Activated T-cell treated with anti-CD3 and anti-CD28 coated beads, Interleukin-2, amount 50 U/mL, for 4 hours (primary cell): Measurements from ENCODE around the gene LNX2. TPM values are rescaled to one million over a fixed set of nuclear protein-coding genes. Genes with fewer than 3 reads are reported as not detected.

ENCODE experiments used
- ATAC-seq, 2 donors: fragments of 200-7000 bp; cut with Tn5 transposase; one replicate each; pipeline ENCODE4 v1.10.0; 2021
- DNase-seq: peaks from one replicate; pipeline ENCODE4 v3.0.0-alpha.2; 2020
- H3K27me3 Mint-ChIP-seq: one replicate; pipeline ENCODE4 v1.8.0; 2021; ENCODE audit warnings: low read depth, mixed read lengths
- H3K36me3 Mint-ChIP-seq: one replicate; pipeline ENCODE4 v1.8.0; 2022; ENCODE audit warnings: mixed read lengths; ENCODE audit not compliant: insufficient read depth
- H3K4me1 Mint-ChIP-seq: one replicate; pipeline ENCODE4 v1.8.0; 2021; ENCODE audit warnings: low read depth, mixed read lengths
- H3K4me3 Mint-ChIP-seq: one replicate; pipeline ENCODE4 v1.8.0; 2021; ENCODE audit warnings: mild to moderate bottlenecking, moderate library complexity, mixed read lengths
- H3K9me3 Mint-ChIP-seq: one replicate; pipeline ENCODE4 v1.8.0; 2021; ENCODE audit warnings: mixed read lengths
- total RNA-seq, 3 donors: library from RNA; stranded (reverse); gene quantifications; one replicate each; pipeline ENCODE4 v1.2.1, GENCODE V29; 2021

The LNX2 gene
- total RNA-seq = 1 to 10 TPM; 2.8 to 3.4 (median 2.8) TPM

- H3K27me3 Mint-ChIP-seq = no peaks in the 10 kb centered on the region
- ATAC-seq (peak; percentile 90 to 92), DNase-seq (peak; percentile 94)
- H3K4me1 Mint-ChIP-seq = peaks cover 53% of the 10 kb centered on the region
- H3K36me3 Mint-ChIP-seq = peaks cover 19% of the 10 kb centered on the region
- peak within 1 kb of the TSS; percentile 93 for H3K4me3 Mint-ChIP-seq
- H3K9me3 Mint-ChIP-seq = no peaks in the 10 kb centered on the region
These were observed at the start of gene LNX2 for GRCh38 chr13:27620377-27621115. Gene LNX2, minus strand, starts transcription at chr13:27620529. Its CDS starts 38,826 bp downstream, at chr13:27581703.

GRCh38 chr13:27667946-27668345 is 47.6 kb upstream of the LNX2 start:
- Mint-ChIP-seq H3K9me3 (no peaks in the 10 kb centered on the region), H3K4me1 (no peaks in the 10 kb centered on the region), H3K4me3 (no peak overlapping the region), H3K27me3 (no peaks in the 10 kb centered on the region), H3K36me3 (peaks cover 5% of the 10 kb centered on the region)
- DNase-seq = no peak
- ATAC-seq = no peak

GRCh38 chr13:27666951-27667350 is 46.6 kb upstream of the LNX2 start:
- H3K4me1 Mint-ChIP-seq = no peaks in the 10 kb centered on the region
- DNase-seq (no peak), ATAC-seq (no peak)
- H3K4me3 Mint-ChIP-seq = no peak overlapping the region
- no peaks in the 10 kb centered on the region for H3K27me3 Mint-ChIP-seq
- H3K36me3 Mint-ChIP-seq = peaks cover 5% of the 10 kb centered on the region
- H3K9me3 Mint-ChIP-seq = no peaks in the 10 kb centered on the region

- Mint-ChIP-seq H3K36me3 (peaks cover 5% of the 10 kb centered on the region), H3K4me3 (no peak overlapping the region), H3K27me3 (no peaks in the 10 kb centered on the region), H3K4me1 (no peaks in the 10 kb centered on the region), H3K9me3 (no peaks in the 10 kb centered on the region)
- ATAC-seq (no peak), DNase-seq (no peak)
These were observed 45.4 kb upstream of the LNX2 start for GRCh38 chr13:27665761-27666160.

- no peak for DNase-seq
- H3K36me3 Mint-ChIP-seq = peaks cover 6% of the 10 kb centered on the region
- H3K4me1 Mint-ChIP-seq = no peaks in the 10 kb centered on the region
- H3K9me3 Mint-ChIP-seq = no peaks in the 10 kb centered on the region
- no peak overlapping the region for H3K4me3 Mint-ChIP-seq
- H3K27me3 Mint-ChIP-seq = no peaks in the 10 kb centered on the region
- no peak for ATAC-seq
These were observed 45.0 kb upstream of the LNX2 start for GRCh38 chr13:27665333-27665732.

- Mint-ChIP-seq H3K9me3 (no peaks in the 10 kb centered on the region), H3K27me3 (no peaks in the 10 kb centered on the region), H3K4me1 (no peaks in the 10 kb centered on the region), H3K36me3 (peaks cover 8% of the 10 kb centered on the region), H3K4me3 (no peak overlapping the region)
- ATAC-seq (no peak), DNase-seq (no peak)
These were observed 43.6 kb upstream of the LNX2 start for GRCh38 chr13:27663947-27664346.

- peaks cover 8% of the 10 kb centered on the region for H3K36me3 Mint-ChIP-seq
- no peaks in the 10 kb centered on the region for H3K27me3 Mint-ChIP-seq
- ATAC-seq (no peak), DNase-seq (no peak)
- no peaks in the 10 kb centered on the region for H3K4me1 Mint-ChIP-seq
- no peak overlapping the region for H3K4me3 Mint-ChIP-seq
- H3K9me3 Mint-ChIP-seq = no peaks in the 10 kb centered on the region
These were observed 42.6 kb upstream of the LNX2 start for GRCh38 chr13:27662738-27663470.

GRCh38 chr13:27661017-27661416 is 40.7 kb upstream of the LNX2 start:
- no peak for DNase-seq
- H3K4me1 Mint-ChIP-seq = no peaks in the 10 kb centered on the region
- no peak overlapping the region for H3K4me3 Mint-ChIP-seq
- H3K9me3 Mint-ChIP-seq = no peaks in the 10 kb centered on the region
- no peaks in the 10 kb centered on the region for H3K27me3 Mint-ChIP-seq
- no peak for ATAC-seq
- H3K36me3 Mint-ChIP-seq = peaks cover 7% of the 10 kb centered on the region

GRCh38 chr13:27660511-27660910 is 40.2 kb upstream of the LNX2 start:
- H3K9me3 Mint-ChIP-seq = no peaks in the 10 kb centered on the region
- H3K4me3 Mint-ChIP-seq = no peak overlapping the region
- H3K4me1 Mint-ChIP-seq = peaks cover 2% of the 10 kb centered on the region
- DNase-seq = no peak
- no peaks in the 10 kb centered on the region for H3K27me3 Mint-ChIP-seq
- no peak for ATAC-seq
- H3K36me3 Mint-ChIP-seq = peaks cover 7% of the 10 kb centered on the region

GRCh38 chr13:27659145-27659865 is 39.0 kb upstream of the LNX2 start:
- Mint-ChIP-seq H3K27me3 (no peaks in the 10 kb centered on the region), H3K9me3 (no peaks in the 10 kb centered on the region)

GRCh38 chr13:27658546-27658945 is 38.2 kb upstream of the LNX2 start:
- peaks cover 2% of the 10 kb centered on the region for H3K4me1 Mint-ChIP-seq
- peaks cover 7% of the 10 kb centered on the region for H3K36me3 Mint-ChIP-seq
- DNase-seq (no peak), ATAC-seq (no peak)
- H3K4me3 Mint-ChIP-seq = no peak overlapping the region
- H3K9me3 Mint-ChIP-seq = no peaks in the 10 kb centered on the region
- no peaks in the 10 kb centered on the region for H3K27me3 Mint-ChIP-seq

More at GRCh38 chr13:27659145-27659865, 39.0 kb upstream of the LNX2 start:
- no peak overlapping the region for H3K4me3 Mint-ChIP-seq
- peaks cover 2% of the 10 kb centered on the region for H3K4me1 Mint-ChIP-seq
- H3K36me3 Mint-ChIP-seq = peaks cover 7% of the 10 kb centered on the region
- ATAC-seq (no peak), DNase-seq (no peak)

GRCh38 chr13:27657724-27658123 is 37.4 kb upstream of the LNX2 start:
- DNase-seq (no peak), ATAC-seq (no peak)
- Mint-ChIP-seq H3K4me3 (no peak overlapping the region), H3K4me1 (peaks cover 2% of the 10 kb centered on the region), H3K36me3 (peaks cover 7% of the 10 kb centered on the region), H3K27me3 (no peaks in the 10 kb centered on the region), H3K9me3 (no peaks in the 10 kb centered on the region)

- peaks cover 23% of the 10 kb centered on the region for H3K36me3 Mint-ChIP-seq
- H3K4me3 Mint-ChIP-seq = no peak overlapping the region
- DNase-seq = no peak
- no peaks in the 10 kb centered on the region for H3K27me3 Mint-ChIP-seq
- H3K9me3 Mint-ChIP-seq = peaks cover 14% of the 10 kb centered on the region
- ATAC-seq = no peak
- H3K4me1 Mint-ChIP-seq = peaks cover 2% of the 10 kb centered on the region
These were observed 34.5 kb upstream of the LNX2 start for GRCh38 chr13:27654816-27655215.

- DNase-seq = no peak
- H3K4me1 Mint-ChIP-seq = peaks cover 2% of the 10 kb centered on the region
- H3K4me3 Mint-ChIP-seq = no peak overlapping the region
- ATAC-seq = no peak
- H3K27me3 Mint-ChIP-seq = no peaks in the 10 kb centered on the region
- H3K36me3 Mint-ChIP-seq = peaks cover 27% of the 10 kb centered on the region
- peaks cover 18% of the 10 kb centered on the region for H3K9me3 Mint-ChIP-seq
These were observed 33.7 kb upstream of the LNX2 start for GRCh38 chr13:27654059-27654458.
